ENCODE data around the gene GFOD1. TPM values are rescaled to one million over a fixed set of nuclear protein-coding genes. Genes with fewer than 3 reads are reported as not detected.
"Not testable (repeated sequence)": the region's sequence is repeated elsewhere in the genome, so short reads cannot be mapped to it uniquely, and the experiment has no call there.

The GFOD1 gene
- total RNA-seq, 1 donor from 2014 or later = 16.0 TPM

- no peak for DNase-seq
Observed at GRCh38 chr6:13439644-13440043, 47.8 kb downstream of the GFOD1 start.

- DNase-seq = no peak
Observed at GRCh38 chr6:13438126-13438525, 49.3 kb downstream of the GFOD1 start.

- no peak for DNase-seq
Observed at GRCh38 chr6:13437218-13437996, 50.0 kb downstream of the GFOD1 start.

GRCh38 chr6:13436399-13437217, 50.8 kb downstream of the GFOD1 start:
- DNase-seq = no peak

GRCh38 chr6:13435477-13436246, 51.7 kb downstream of the GFOD1 start:
- DNase-seq = no peak

- no peak for DNase-seq
Observed at GRCh38 chr6:13434777-13435176, 52.6 kb downstream of the GFOD1 start.

GRCh38 chr6:13434135-13434775, 53.1 kb downstream of the GFOD1 start:
- not testable (repeated sequence) for DNase-seq

- DNase-seq = no peak
Observed at GRCh38 chr6:13433709-13434121, 53.7 kb downstream of the GFOD1 start.

- DNase-seq = no peak
Observed at GRCh38 chr6:13432526-13433184, 54.7 kb downstream of the GFOD1 start.

GRCh38 chr6:13431861-13432465, 55.4 kb downstream of the GFOD1 start:
- DNase-seq = no peak

GRCh38 chr6:13431059-13431656, 56.2 kb downstream of the GFOD1 start:
- no peak for DNase-seq

- DNase-seq = no peak
Observed at GRCh38 chr6:13429406-13429753, 58.0 kb downstream of the GFOD1 start.

- DNase-seq = no peak
Observed at GRCh38 chr6:13428583-13429405, 58.6 kb downstream of the GFOD1 start.

- DNase-seq = no peak
Observed at GRCh38 chr6:13427801-13428582, 59.4 kb downstream of the GFOD1 start.

- no peak for DNase-seq
Observed at GRCh38 chr6:13427316-13427715, 60.1 kb downstream of the GFOD1 start.

- no peak for DNase-seq
Observed at GRCh38 chr6:13425943-13426931, 61.2 kb downstream of the GFOD1 start.

- peak; percentile 54 for DNase-seq
Observed at GRCh38 chr6:13425270-13425873, 62.0 kb downstream of the GFOD1 start.

All from tongue (tissue), 2 donors.